Fibroblast of lung (primary cell): ENCODE data around the gene MNAT1.

ENCODE experiments used
- EZH2 ChIP-seq: IDR thresholded peaks from 2 replicates; pipeline ENCODE4 v1.5.1; 2012; ENCODE audit warnings: low read length, control low read depth, mild to moderate bottlenecking; ENCODE audit errors: missing control alignments
- TF ChIP-seq, protein P1 (sequence below), 2 donors: IDR thresholded peaks in 1 of 2; conservative IDR thresholded peaks in 1 of 2; 1 replicate in 1 of 2; 2 replicates in 1 of 2; pipeline ENCODE4 v1.5.1; 2011 to 2012; ENCODE audit warnings: low read length in 2 of 2, control low read depth in 1 of 2, inconsistent platforms in 1 of 2, low read depth in 1 of 2, mild to moderate bottlenecking in 1 of 2

DNA sequence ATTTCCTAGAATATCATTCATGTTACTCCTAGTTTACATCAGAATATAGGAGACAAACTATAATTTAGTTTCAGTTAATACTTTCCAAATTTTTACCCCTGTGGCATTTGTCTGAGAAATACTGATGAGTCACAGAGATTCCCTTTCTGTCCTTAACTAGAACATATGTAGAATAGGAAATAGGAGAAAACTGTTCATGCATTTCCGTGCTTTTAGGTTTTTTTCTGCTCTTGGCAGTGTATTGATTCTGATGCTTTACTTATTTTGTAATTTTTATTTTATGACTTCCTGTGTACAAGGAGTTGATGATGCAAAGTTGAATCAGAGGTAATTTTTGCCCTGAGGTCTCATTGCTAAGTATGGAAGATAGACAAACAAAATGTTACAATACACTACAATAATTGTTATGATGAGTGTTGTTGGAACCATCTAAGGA is 23.0 kb downstream of the MNAT1 start:
- TF ChIP-seq, protein P1, sequence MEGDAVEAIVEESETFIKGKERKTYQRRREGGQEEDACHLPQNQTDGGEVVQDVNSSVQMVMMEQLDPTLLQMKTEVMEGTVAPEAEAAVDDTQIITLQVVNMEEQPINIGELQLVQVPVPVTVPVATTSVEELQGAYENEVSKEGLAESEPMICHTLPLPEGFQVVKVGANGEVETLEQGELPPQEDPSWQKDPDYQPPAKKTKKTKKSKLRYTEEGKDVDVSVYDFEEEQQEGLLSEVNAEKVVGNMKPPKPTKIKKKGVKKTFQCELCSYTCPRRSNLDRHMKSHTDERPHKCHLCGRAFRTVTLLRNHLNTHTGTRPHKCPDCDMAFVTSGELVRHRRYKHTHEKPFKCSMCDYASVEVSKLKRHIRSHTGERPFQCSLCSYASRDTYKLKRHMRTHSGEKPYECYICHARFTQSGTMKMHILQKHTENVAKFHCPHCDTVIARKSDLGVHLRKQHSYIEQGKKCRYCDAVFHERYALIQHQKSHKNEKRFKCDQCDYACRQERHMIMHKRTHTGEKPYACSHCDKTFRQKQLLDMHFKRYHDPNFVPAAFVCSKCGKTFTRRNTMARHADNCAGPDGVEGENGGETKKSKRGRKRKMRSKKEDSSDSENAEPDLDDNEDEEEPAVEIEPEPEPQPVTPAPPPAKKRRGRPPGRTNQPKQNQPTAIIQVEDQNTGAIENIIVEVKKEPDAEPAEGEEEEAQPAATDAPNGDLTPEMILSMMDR (conservative IDR thresholded peaks at IDR 0.05 in 1 of 2, IDR thresholded peaks at IDR 0.05 in 1 of 2; ENCODE audit: low read depth in 1 of 2, low read length in 2 of 2) = no peak
- no peak for TF ChIP-seq EZH2
